GM12878 (cell line): ENCODE results near the gene KLHL22. TPM values are rescaled to one million over a fixed set of nuclear protein-coding genes. Genes with fewer than 3 reads are reported as not detected.

Experiments
- ATAC-seq: fragments of 200-7000 bp; cut with Tn5 transposase; 3 replicates; pipeline ENCODE4 v1.9.1; 2020; ENCODE audit warnings: mild to moderate bottlenecking, moderate library complexity
- BruUV-seq: library from RNA; stranded (reverse); fragments of 400-500 nt; replicated peaks from 2 replicates; lab custom pipeline; 2021; lab: Mats Ljungman, UMichigan
- CTCF ChIA-PET: fragments of 300-600 bp; sonication (Branson Sonifier 250); formaldehyde crosslinking; extraction: SDS; loops from one replicate; lab custom pipeline; 2021; ENCODE audit warnings: inconsistent platforms; lab: Yijun Ruan, JAX
- POLR2A ChIA-PET: fragments of 350-600 bp; formaldehyde crosslinking; extraction: SDS; loops from one replicate; lab custom pipeline; 2021; ENCODE audit warnings: inconsistent platforms; lab: Charles Lee
- RAD21 ChIA-PET: fragments of 300-600 bp; sonication (Branson Sonifier 250); formaldehyde crosslinking; loops from one replicate; lab custom pipeline; 2023; ENCODE audit warnings: antibody characterized with exemption; ENCODE audit not compliant: unreplicated experiment; lab: Charles Lee
- SMC1A ChIA-PET: fragments of 300-600 bp; sonication (Branson Sonifier 250); formaldehyde crosslinking; loops from one replicate; lab custom pipeline; 2023; ENCODE audit not compliant: unreplicated experiment, uncharacterized antibody; lab: Charles Lee
- DNase-seq: peaks from one replicate; pipeline ENCODE4 v3.0.0-alpha.2; 2011; ENCODE audit warnings: low read depth, low spot score
- FAIRE-seq: peaks from 3 replicates; lab custom pipeline; 2011; peaks lifted over from hg19 to GRCh38; lab: Jason Lieb, UNC
- H2AFZ ChIP-seq: 2 replicates; pipeline ENCODE4 v1.6.0; 2011; ENCODE audit warnings: low read depth, low read length, control low read depth; ENCODE audit not compliant: control insufficient read depth
- H3K27ac ChIP-seq: 2 replicates; pipeline ENCODE4 v1.5.1; 2011; ENCODE audit warnings: control low read depth; ENCODE audit not compliant: control insufficient read depth, insufficient read depth
- H3K27me3 ChIP-seq, 2 experiments: replicated peaks in 1 of 2; 2 replicates each; pipeline versions ENCODE4 v1.6.0 to v1.6.1; 2011; ENCODE audit warnings: low read length in 1 of 2; ENCODE audit not compliant: control insufficient read depth in 2 of 2, insufficient read depth in 2 of 2
- H3K36me3 ChIP-seq, 2 experiments: 2 replicates each; pipeline ENCODE4 v1.5.1; 2011; ENCODE audit warnings: low read length in 1 of 2; ENCODE audit not compliant: control insufficient read depth in 2 of 2, insufficient read depth in 2 of 2
- H3K4me1 ChIP-seq: 2 replicates; pipeline ENCODE4 v1.6.1; 2011; ENCODE audit warnings: mild to moderate bottlenecking, low read length, moderate library complexity, mixed read lengths; ENCODE audit not compliant: control insufficient read depth, insufficient read depth
- H3K4me2 ChIP-seq: 2 replicates; pipeline ENCODE4 v1.6.0; 2011; ENCODE audit warnings: control low read depth; ENCODE audit not compliant: control insufficient read depth, insufficient read depth
- H3K4me3 ChIP-seq: fragments of 200-600 bp; sonication (generic); 2 replicates; pipeline ENCODE4 v1.5.1; 2016
- H3K79me2 ChIP-seq: 2 replicates; pipeline ENCODE4 v1.6.0; 2011; ENCODE audit warnings: low read length; ENCODE audit not compliant: control insufficient read depth, insufficient read depth
- H3K9ac ChIP-seq: 2 replicates; pipeline ENCODE4 v1.8.0; 2011; ENCODE audit warnings: low read length, control low read depth, mixed read lengths; ENCODE audit not compliant: control insufficient read depth, insufficient read depth
- H3K9me3 ChIP-seq: replicated peaks from 3 replicates; pipeline ENCODE4 v1.5.1; 2011; ENCODE audit warnings: mild to moderate bottlenecking, low read length; ENCODE audit not compliant: control insufficient read depth, insufficient read depth
- H4K20me1 ChIP-seq: 2 replicates; pipeline ENCODE4 v1.6.0; 2011; ENCODE audit not compliant: control insufficient read depth, insufficient read depth
- BCL3 ChIP-seq: IDR thresholded peaks from 2 replicates; pipeline ENCODE4 v1.6.1; 2011; ENCODE audit warnings: borderline replicate concordance, low read depth, mild to moderate bottlenecking, moderate library complexity, low read length; ENCODE audit not compliant: insufficient read depth, poor library complexity, severe bottlenecking
- CBX5 ChIP-seq: sonication (generic); IDR thresholded peaks from 2 replicates; pipeline ENCODE4 v1.6.1; 2016; ENCODE audit warnings: low read depth, moderate library complexity, mild to moderate bottlenecking, inconsistent platforms
- CHD4 ChIP-seq: fragments of 200-600 bp; sonication (generic); IDR thresholded peaks from 2 replicates; pipeline ENCODE4 v1.6.1; 2016; ENCODE audit warnings: mild to moderate bottlenecking
- EED ChIP-seq: sonication (generic); IDR thresholded peaks from 2 replicates; pipeline ENCODE4 v1.6.1; 2016; ENCODE audit warnings: antibody characterized with exemption, low read depth
- ESRRA ChIP-seq: IDR thresholded peaks from 2 replicates; pipeline ENCODE4 v1.6.1; 2012; ENCODE audit warnings: mild to moderate bottlenecking, low read length, improper control_type of control experiment
- FOXM1 ChIP-seq: IDR thresholded peaks from 2 replicates; pipeline ENCODE4 v1.6.1; 2012; ENCODE audit warnings: low read depth, mild to moderate bottlenecking, inconsistent platforms, low read length, moderate library complexity
- PAX5 ChIP-seq: IDR thresholded peaks from 2 replicates; pipeline ENCODE4 v1.6.1; 2011; ENCODE audit warnings: low read depth, low read length, borderline replicate concordance
- RAD21 ChIP-seq: IDR thresholded peaks from 2 replicates; pipeline ENCODE4 v1.6.1; 2011; ENCODE audit warnings: mild to moderate bottlenecking, low read depth, low read length, moderate library complexity; ENCODE audit not compliant: insufficient read depth
- RAD51 ChIP-seq: fragments of 450-650 bp; IDR thresholded peaks from 2 replicates; pipeline ENCODE4 v1.6.1; 2016; ENCODE audit warnings: moderate library complexity, mild to moderate bottlenecking, inconsistent platforms
- SREBF1 ChIP-seq: IDR thresholded peaks from 2 replicates; pipeline ENCODE4 v1.6.1; 2012; ENCODE audit warnings: mild to moderate bottlenecking, low read length
- SRF ChIP-seq, 2 experiments: IDR thresholded peaks; 2 replicates each; pipeline ENCODE4 v1.6.1; 2011; ENCODE audit warnings: low read depth in 2 of 2, low read length in 2 of 2, mild to moderate bottlenecking in 1 of 2, moderate library complexity in 1 of 2
- SUZ12 ChIP-seq: fragments of 200-600 bp; sonication (generic); IDR thresholded peaks from one replicate; pipeline ENCODE4 v1.6.1; 2018; ENCODE audit warnings: antibody characterized with exemption, mild to moderate bottlenecking; ENCODE audit not compliant: unreplicated experiment
- TCF12 ChIP-seq: IDR thresholded peaks from 2 replicates; pipeline ENCODE4 v1.6.1; 2011; ENCODE audit warnings: low read depth, mild to moderate bottlenecking, low read length
- ZNF274 ChIP-seq: IDR thresholded peaks from one replicate; pipeline ENCODE4 v1.8.0; 2011; ENCODE audit not compliant: insufficient read length, insufficient read depth
- WGBS: methylation state at CpG from one replicate; pipeline ENCODE4 v1.1.6; 2016; ENCODE audit warnings: low lambda C conversion rate; ENCODE audit not compliant: insufficient replicate concordance, insufficient coverage; ENCODE audit errors: missing lambda C conversion rate; 5-methylcytosine and 5-hydroxymethylcytosine counted together
- in situ Hi-C: fragments of 300-500 bp; cut with MboI; formaldehyde crosslinking; loops from 9 replicates; pipeline ENCODE4 v1.14.3; 2018; ENCODE audit warnings: mixed read lengths
- intact Hi-C: fragments of 100-400 bp; cut with micrococcal nuclease; formaldehyde crosslinking; loops from one replicate; pipeline ENCODE4 v1.14.2; 2022; ENCODE audit not compliant: unreplicated experiment
- polyA plus RNA-seq, 11 experiments: library from polyadenylated mRNA; depleted of rRNA in 4 of 11; unstranded in 6 of 11; stranded (reverse) in 5 of 11; fragments of >200 nt; fragmentation: Nextera tagmentation in 4 of 11; fragmentation: Illumina TruSeq in 1 of 11; extraction: Ambion mirVana in 4 of 11; extraction: Trizol in 1 of 11; gene quantifications; 1 replicate in 1 of 11; 2 replicates in 10 of 11; pipeline versions ENCODE4 v1.2.1 to v1.2.3, GENCODE V29; 2011 to 2016; ENCODE audit warnings: inconsistent platforms in 2 of 11, missing spikeins in 2 of 11, low read depth in 1 of 11
- total RNA-seq, 4 experiments: library from RNA; depleted of rRNA in 3 of 4; stranded (reverse); fragments of >200 nt in 3 of 4; fragmentation: Illumina TruSeq in 1 of 4; extraction: Trizol in 1 of 4; gene quantifications; 2 replicates each; pipeline versions ENCODE4 v1.2.1 to v1.2.3, GENCODE V29; 2013 to 2021
- TF ChIP-seq, protein P1 (sequence below): fragments of 150-350 bp; IDR thresholded peaks from 2 replicates; pipeline ENCODE4 v1.6.1; 2014; ENCODE audit warnings: mild to moderate bottlenecking, low read depth, low read length
- TF ChIP-seq, protein P2 (sequence below): IDR thresholded peaks from 2 replicates; pipeline ENCODE4 v1.6.1; 2012; ENCODE audit warnings: low read length, inconsistent platforms
- TF ChIP-seq, protein P3 (sequence below): fragments of 450-650 bp; conservative IDR thresholded peaks from 2 replicates; pipeline ENCODE4 v1.6.1; 2017; ENCODE audit warnings: mild to moderate bottlenecking, moderate library complexity

KLHL22 gene
- total and polyA plus RNA-seq, 10 of the 15 experiments (the other 5 are each of a cell fraction or from before 2014, with no cell fraction given) = 0.06 to 22.1 (median 14.2) TPM

DNA sequence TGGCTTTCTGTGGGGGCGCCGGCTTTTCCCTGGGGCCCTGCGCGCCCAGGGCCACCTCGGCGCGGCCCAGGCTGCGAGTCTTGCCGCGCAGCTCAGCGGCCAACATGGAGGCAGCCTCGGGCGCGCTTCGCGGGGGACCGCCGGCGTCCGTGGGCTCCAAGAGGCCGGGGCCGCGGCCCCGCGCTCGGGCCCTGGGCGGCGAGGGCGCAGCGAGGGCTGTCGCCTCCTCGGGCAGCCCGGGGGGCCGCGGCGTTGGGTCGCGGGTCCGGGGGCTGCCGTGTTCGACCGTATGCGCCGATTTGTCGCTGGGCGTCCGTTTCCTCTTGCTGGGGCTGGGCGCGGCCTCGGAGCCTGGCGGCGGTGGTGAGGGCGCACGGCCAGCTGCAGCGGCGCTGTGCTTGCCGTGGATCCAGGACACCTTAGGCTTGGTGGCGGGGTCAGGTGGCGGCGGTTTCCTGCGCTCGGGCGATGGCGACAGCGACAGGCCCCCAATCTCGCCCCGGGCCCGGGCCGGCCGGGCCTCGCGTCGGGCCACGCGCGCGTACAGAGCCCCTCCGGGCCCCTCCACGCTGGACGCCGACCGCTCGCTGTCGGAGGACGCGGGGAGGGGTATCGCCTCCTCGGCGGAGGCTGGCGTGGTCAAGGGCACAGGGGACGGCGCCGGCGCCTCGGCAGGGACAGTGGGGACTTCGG is 69.9 kb downstream of the KLHL22 start:
- Histone ChIP-seq H3K4me3 (no peak overlapping the region), H3K27me3 (peaks cover 3 to 20% of the 10 kb centered on the region in 2 experiments; a peak in 3 of 4 replicates), H3K27ac (no peak overlapping the region), H2AFZ (no peak overlapping the region), H3K4me1 (peaks cover 8% of the 10 kb centered on the region), H3K9me3 (no peaks in the 10 kb centered on the region; the same call in 2 of the 3 replicates), H3K79me2 (no peaks in the 10 kb centered on the region), H3K9ac (no peak overlapping the region), H4K20me1 (no peaks in the 10 kb centered on the region), H3K36me3 (no peaks in the 10 kb centered on the region), H3K4me2 (no peak overlapping the region)
- 22% methylated on average over 80 of the region's 96 CpGs for WGBS
- TF ChIP-seq ZNF274 (no peak), ESRRA (no peak), SUZ12 (no peak), EED (no peak), PAX5 (no peak), CHD4 (no peak), TCF12 (no peak), BCL3 (no peak), CBX5 (no peak), FOXM1 (no peak), RAD21 (no peak), SREBF1 (no peak), SRF (IDR thresholded peaks at IDR 0.05; ENCODE audit: low read depth in 2 of 2, low read length in 2 of 2) (no peak), RAD51 (no peak)
- TF ChIP-seq, protein P1, sequence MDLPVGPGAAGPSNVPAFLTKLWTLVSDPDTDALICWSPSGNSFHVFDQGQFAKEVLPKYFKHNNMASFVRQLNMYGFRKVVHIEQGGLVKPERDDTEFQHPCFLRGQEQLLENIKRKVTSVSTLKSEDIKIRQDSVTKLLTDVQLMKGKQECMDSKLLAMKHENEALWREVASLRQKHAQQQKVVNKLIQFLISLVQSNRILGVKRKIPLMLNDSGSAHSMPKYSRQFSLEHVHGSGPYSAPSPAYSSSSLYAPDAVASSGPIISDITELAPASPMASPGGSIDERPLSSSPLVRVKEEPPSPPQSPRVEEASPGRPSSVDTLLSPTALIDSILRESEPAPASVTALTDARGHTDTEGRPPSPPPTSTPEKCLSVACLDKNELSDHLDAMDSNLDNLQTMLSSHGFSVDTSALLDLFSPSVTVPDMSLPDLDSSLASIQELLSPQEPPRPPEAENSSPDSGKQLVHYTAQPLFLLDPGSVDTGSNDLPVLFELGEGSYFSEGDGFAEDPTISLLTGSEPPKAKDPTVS = no peak
- TF ChIP-seq, protein P2, sequence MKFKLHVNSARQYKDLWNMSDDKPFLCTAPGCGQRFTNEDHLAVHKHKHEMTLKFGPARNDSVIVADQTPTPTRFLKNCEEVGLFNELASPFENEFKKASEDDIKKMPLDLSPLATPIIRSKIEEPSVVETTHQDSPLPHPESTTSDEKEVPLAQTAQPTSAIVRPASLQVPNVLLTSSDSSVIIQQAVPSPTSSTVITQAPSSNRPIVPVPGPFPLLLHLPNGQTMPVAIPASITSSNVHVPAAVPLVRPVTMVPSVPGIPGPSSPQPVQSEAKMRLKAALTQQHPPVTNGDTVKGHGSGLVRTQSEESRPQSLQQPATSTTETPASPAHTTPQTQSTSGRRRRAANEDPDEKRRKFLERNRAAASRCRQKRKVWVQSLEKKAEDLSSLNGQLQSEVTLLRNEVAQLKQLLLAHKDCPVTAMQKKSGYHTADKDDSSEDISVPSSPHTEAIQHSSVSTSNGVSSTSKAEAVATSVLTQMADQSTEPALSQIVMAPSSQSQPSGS = no peak
- TF ChIP-seq, protein P3, sequence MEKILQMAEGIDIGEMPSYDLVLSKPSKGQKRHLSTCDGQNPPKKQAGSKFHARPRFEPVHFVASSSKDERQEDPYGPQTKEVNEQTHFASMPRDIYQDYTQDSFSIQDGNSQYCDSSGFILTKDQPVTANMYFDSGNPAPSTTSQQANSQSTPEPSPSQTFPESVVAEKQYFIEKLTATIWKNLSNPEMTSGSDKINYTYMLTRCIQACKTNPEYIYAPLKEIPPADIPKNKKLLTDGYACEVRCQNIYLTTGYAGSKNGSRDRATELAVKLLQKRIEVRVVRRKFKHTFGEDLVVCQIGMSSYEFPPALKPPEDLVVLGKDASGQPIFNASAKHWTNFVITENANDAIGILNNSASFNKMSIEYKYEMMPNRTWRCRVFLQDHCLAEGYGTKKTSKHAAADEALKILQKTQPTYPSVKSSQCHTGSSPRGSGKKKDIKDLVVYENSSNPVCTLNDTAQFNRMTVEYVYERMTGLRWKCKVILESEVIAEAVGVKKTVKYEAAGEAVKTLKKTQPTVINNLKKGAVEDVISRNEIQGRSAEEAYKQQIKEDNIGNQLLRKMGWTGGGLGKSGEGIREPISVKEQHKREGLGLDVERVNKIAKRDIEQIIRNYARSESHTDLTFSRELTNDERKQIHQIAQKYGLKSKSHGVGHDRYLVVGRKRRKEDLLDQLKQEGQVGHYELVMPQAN = no peak
- in situ Hi-C loops = no loop called here
- ChIA-PET POLR2A (no interaction called here), SMC1A (no interaction called here), RAD21 (no interaction called here), CTCF (no interaction called here)
- intact Hi-C loops = no loop called here
- ATAC-seq (no peak), FAIRE-seq (no peak), DNase-seq (no peak)
- BruUV-seq = no TSS peak
